ENCODE data around the gene PSENEN. TPM values are rescaled to one million over a fixed set of nuclear protein-coding genes. Genes with fewer than 3 reads are reported as not detected.
"Not testable (repeated sequence)": the region's sequence is repeated elsewhere in the genome, so short reads cannot be mapped to it uniquely, and the experiment has no call there.

Gene PSENEN
- total RNA-seq, 1 experiment from 2014 or later: 65.0 TPM

GRCh38 chr19:35791814-35792279 lies 46.4 kb downstream of the PSENEN start:
- H3K27ac Mint-ChIP-seq (ENCODE audit: low read depth, unreplicated experiment): no peak overlapping the region
- peaks cover 11% of the 10 kb centered on the region for H3K27me3 Mint-ChIP-seq (ENCODE audit: insufficient read depth, unreplicated experiment)
- no peaks in the 10 kb centered on the region for H3K9me3 Mint-ChIP-seq (ENCODE audit: unreplicated experiment)
- CTCF ChIA-PET: no interaction called here
- TF ChIP-seq, protein P1, sequence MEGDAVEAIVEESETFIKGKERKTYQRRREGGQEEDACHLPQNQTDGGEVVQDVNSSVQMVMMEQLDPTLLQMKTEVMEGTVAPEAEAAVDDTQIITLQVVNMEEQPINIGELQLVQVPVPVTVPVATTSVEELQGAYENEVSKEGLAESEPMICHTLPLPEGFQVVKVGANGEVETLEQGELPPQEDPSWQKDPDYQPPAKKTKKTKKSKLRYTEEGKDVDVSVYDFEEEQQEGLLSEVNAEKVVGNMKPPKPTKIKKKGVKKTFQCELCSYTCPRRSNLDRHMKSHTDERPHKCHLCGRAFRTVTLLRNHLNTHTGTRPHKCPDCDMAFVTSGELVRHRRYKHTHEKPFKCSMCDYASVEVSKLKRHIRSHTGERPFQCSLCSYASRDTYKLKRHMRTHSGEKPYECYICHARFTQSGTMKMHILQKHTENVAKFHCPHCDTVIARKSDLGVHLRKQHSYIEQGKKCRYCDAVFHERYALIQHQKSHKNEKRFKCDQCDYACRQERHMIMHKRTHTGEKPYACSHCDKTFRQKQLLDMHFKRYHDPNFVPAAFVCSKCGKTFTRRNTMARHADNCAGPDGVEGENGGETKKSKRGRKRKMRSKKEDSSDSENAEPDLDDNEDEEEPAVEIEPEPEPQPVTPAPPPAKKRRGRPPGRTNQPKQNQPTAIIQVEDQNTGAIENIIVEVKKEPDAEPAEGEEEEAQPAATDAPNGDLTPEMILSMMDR (IDR thresholded peaks at IDR 0.05; ENCODE audit: unreplicated experiment): no peak
- no peaks in the 10 kb centered on the region for H3K4me1 Mint-ChIP-seq (ENCODE audit: insufficient read depth, unreplicated experiment)
- no peak overlapping the region for H3K4me3 Mint-ChIP-seq (ENCODE audit: unreplicated experiment)
- DNase-seq (ENCODE audit: unreplicated experiment): no peak
- intact Hi-C loops (cut with micrococcal nuclease): no loop called here
- POLR2A ChIA-PET: no interaction called here
- BruUV-seq (replicated peaks): no TSS peak
- no peaks in the 10 kb centered on the region for H3K36me3 Mint-ChIP-seq (ENCODE audit: insufficient read depth, unreplicated experiment)

GRCh38 chr19:35792312-35792711 lies 46.9 kb downstream of the PSENEN start:
- Mint-ChIP-seq H3K4me3 (ENCODE audit: unreplicated experiment) (no peak overlapping the region), H3K27me3 (ENCODE audit: insufficient read depth, unreplicated experiment) (peaks cover 16% of the 10 kb centered on the region), H3K9me3 (ENCODE audit: unreplicated experiment) (no peaks in the 10 kb centered on the region), H3K4me1 (ENCODE audit: insufficient read depth, unreplicated experiment) (no peaks in the 10 kb centered on the region), H3K27ac (ENCODE audit: low read depth, unreplicated experiment) (no peak overlapping the region), H3K36me3 (ENCODE audit: insufficient read depth, unreplicated experiment) (no peaks in the 10 kb centered on the region)
- ChIA-PET CTCF (no interaction called here), POLR2A (no interaction called here)
- intact Hi-C loops (cut with micrococcal nuclease): no loop called here
- TF ChIP-seq, protein P1 (IDR thresholded peaks at IDR 0.05; ENCODE audit: unreplicated experiment): no peak
- DNase-seq (ENCODE audit: unreplicated experiment): no peak
- BruUV-seq (replicated peaks): no TSS peak

DNA sequence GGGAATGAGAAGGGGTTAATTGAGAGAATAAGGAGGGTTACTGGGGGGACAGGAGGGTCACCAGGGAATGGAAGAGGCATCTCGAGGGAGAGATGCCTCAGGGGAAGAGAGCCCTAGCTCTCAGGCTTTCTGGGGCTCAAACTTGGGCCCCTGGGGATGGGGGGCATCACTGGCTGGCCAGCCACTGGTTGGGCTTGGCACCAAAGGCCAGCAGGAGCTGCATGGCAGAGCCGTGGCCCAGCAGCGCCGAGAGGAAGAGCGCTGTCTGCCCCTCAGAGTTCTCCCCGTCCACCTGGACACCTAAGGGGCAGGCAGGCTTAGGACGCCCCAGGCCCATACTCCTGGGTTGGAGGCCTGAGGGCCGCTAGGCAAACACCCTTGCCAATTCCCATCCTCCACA lies 47.4 kb downstream of the PSENEN start:
- Mint-ChIP-seq H3K36me3 (ENCODE audit: insufficient read depth, unreplicated experiment) (no peaks in the 10 kb centered on the region), H3K4me1 (ENCODE audit: insufficient read depth, unreplicated experiment) (no peaks in the 10 kb centered on the region), H3K27me3 (ENCODE audit: insufficient read depth, unreplicated experiment) (peaks cover 16% of the 10 kb centered on the region), H3K27ac (ENCODE audit: low read depth, unreplicated experiment) (no peak overlapping the region), H3K9me3 (ENCODE audit: unreplicated experiment) (no peaks in the 10 kb centered on the region), H3K4me3 (ENCODE audit: unreplicated experiment) (no peak overlapping the region)
- ChIA-PET CTCF (no interaction called here), POLR2A (no interaction called here)
- DNase-seq (ENCODE audit: unreplicated experiment): no peak
- TF ChIP-seq, protein P1 (IDR thresholded peaks at IDR 0.05; ENCODE audit: unreplicated experiment): no peak
- intact Hi-C loops (cut with micrococcal nuclease): no loop called here
- no TSS peak for BruUV-seq (replicated peaks)

DNA sequence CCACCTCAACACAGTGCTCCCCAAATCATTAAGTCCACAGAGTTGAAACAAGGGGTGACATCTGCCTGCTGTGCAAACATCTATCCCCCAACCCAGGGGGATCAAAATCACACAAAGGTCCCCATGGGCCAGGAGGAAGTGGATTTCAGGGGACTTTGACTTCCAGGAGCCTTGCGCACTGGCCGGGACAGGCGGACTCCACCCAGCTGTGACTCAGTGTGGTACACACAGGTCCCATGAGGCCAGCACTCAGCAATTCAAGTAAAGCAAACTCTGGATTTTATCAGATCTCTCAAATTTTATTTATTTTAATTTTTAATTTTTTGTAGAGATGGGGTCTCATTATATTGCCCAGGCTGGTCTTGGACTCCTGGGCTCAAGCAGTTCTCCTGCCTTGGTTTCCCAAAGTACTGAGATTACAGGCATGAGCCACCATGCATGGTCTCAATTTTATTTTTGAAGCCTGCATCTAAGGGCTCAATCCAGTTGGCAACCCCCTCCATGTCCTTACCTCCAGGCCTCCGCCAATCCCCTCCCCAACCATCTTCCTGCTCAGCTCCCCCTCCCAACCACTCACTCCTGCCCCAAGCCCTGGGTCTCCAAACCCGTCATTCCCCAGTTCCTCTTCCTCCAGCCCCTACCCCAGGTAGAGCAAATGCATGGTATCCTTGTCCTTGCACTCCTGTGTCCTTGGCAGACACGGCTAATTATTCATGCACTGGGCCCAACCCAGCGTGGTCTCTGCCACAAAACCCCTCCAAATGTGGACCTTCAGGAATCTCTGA lies 48.1 kb downstream of the PSENEN start:
- no peak for DNase-seq (ENCODE audit: unreplicated experiment)
- POLR2A ChIA-PET: no interaction called here
- intact Hi-C loops (cut with micrococcal nuclease): no loop called here
- no TSS peak for BruUV-seq (replicated peaks)
- Mint-ChIP-seq H3K4me1 (ENCODE audit: insufficient read depth, unreplicated experiment) (no peaks in the 10 kb centered on the region), H3K36me3 (ENCODE audit: insufficient read depth, unreplicated experiment) (no peaks in the 10 kb centered on the region), H3K9me3 (ENCODE audit: unreplicated experiment) (no peaks in the 10 kb centered on the region), H3K4me3 (ENCODE audit: unreplicated experiment) (no peak overlapping the region), H3K27ac (ENCODE audit: low read depth, unreplicated experiment) (no peak overlapping the region), H3K27me3 (ENCODE audit: insufficient read depth, unreplicated experiment) (peaks cover 16% of the 10 kb centered on the region)
- CTCF ChIA-PET: no interaction called here
- TF ChIP-seq, protein P1 (IDR thresholded peaks at IDR 0.05; ENCODE audit: unreplicated experiment): no peak

GRCh38 chr19:35795564-35795963 lies 50.1 kb downstream of the PSENEN start:
- CTCF ChIA-PET; H3K27ac Mint-ChIP-seq (ENCODE audit: low read depth, unreplicated experiment): not testable (repeated sequence)
- peaks cover 16% of the 10 kb centered on the region for H3K27me3 Mint-ChIP-seq (ENCODE audit: insufficient read depth, unreplicated experiment)

More at GRCh38 chr19:35795564-35795963, 50.1 kb downstream of the PSENEN start:
- DNase-seq (ENCODE audit: unreplicated experiment); H3K4me1 Mint-ChIP-seq (ENCODE audit: insufficient read depth, unreplicated experiment); intact Hi-C loops (cut with micrococcal nuclease); POLR2A ChIA-PET; BruUV-seq (replicated peaks); H3K9me3 Mint-ChIP-seq (ENCODE audit: unreplicated experiment); H3K4me3 Mint-ChIP-seq (ENCODE audit: unreplicated experiment); H3K36me3 Mint-ChIP-seq (ENCODE audit: insufficient read depth, unreplicated experiment): not testable (repeated sequence)
